G401.6 (cell line): Measurements from ENCODE around the gene SPATA21.
"Not testable (repeated sequence)": the region's sequence is repeated elsewhere in the genome, so short reads cannot be mapped to it uniquely, and the experiment has no call there.

Experiments used
- FAIRE-seq: peaks from 2 replicates; lab custom pipeline; 2012; peaks lifted over from hg19 to GRCh38; lab: Jason Lieb, UNC

Gene SPATA21

GRCh38 chr1:16436946-16437474, at the start of gene SPATA21:
Gene SPATA21 (minus strand): TSS chr1:16437424. CDS start chr1:16431371, 6,053 bp downstream.
- FAIRE-seq: no peak

- not testable (repeated sequence) for FAIRE-seq
Observed at GRCh38 chr1:16487011-16487410, 49.8 kb upstream of the SPATA21 start.

GRCh38 chr1:16486316-16486715, 49.1 kb upstream of the SPATA21 start:
- not testable (repeated sequence) for FAIRE-seq

GRCh38 chr1:16484931-16485330, 47.7 kb upstream of the SPATA21 start:
- FAIRE-seq: no peak

GRCh38 chr1:16484501-16484835, 47.2 kb upstream of the SPATA21 start:
- FAIRE-seq: no peak

GRCh38 chr1:16483639-16484500, 46.6 kb upstream of the SPATA21 start:
- FAIRE-seq: not testable (repeated sequence)

- not testable (repeated sequence) for FAIRE-seq
Observed at GRCh38 chr1:16483146-16483545, 45.9 kb upstream of the SPATA21 start.

GRCh38 chr1:16478091-16478490, 40.9 kb upstream of the SPATA21 start:
- no peak for FAIRE-seq

- FAIRE-seq: not testable (repeated sequence)
Observed at GRCh38 chr1:16475771-16476770, 38.8 kb upstream of the SPATA21 start.

GRCh38 chr1:16474891-16475290, 37.7 kb upstream of the SPATA21 start:
- not testable (repeated sequence) for FAIRE-seq

GRCh38 chr1:16474166-16474800, 37.1 kb upstream of the SPATA21 start:
- FAIRE-seq: no peak

GRCh38 chr1:16468558-16468957, 31.3 kb upstream of the SPATA21 start:
- no peak for FAIRE-seq

- FAIRE-seq: no peak
Observed at GRCh38 chr1:16464917-16465625, 27.8 kb upstream of the SPATA21 start.

- FAIRE-seq: no peak
Observed at GRCh38 chr1:16462773-16463330, 25.6 kb upstream of the SPATA21 start.

GRCh38 chr1:16461681-16462080, 24.5 kb upstream of the SPATA21 start:
- FAIRE-seq: no peak

- FAIRE-seq: no peak
Observed at GRCh38 chr1:16459352-16459925, 22.2 kb upstream of the SPATA21 start.

GRCh38 chr1:16458831-16459230, 21.6 kb upstream of the SPATA21 start:
- no peak for FAIRE-seq

- not testable (repeated sequence) for FAIRE-seq
Observed at GRCh38 chr1:16456151-16456550, 18.9 kb upstream of the SPATA21 start.

GRCh38 chr1:16454909-16455308, 17.7 kb upstream of the SPATA21 start:
- FAIRE-seq: not testable (repeated sequence)

GRCh38 chr1:16451841-16452528, 14.8 kb upstream of the SPATA21 start:
- FAIRE-seq: no peak
